Measurements from ENCODE around the gene NMU. TPM values are rescaled to one million over a fixed set of nuclear protein-coding genes. Genes with fewer than 3 reads are reported as not detected.
A peak's percentile ranks its signal among the peaks of the same experiment; 100 is the strongest.

NMU gene
- total and polyA plus RNA-seq, 10 of the 15 experiments (the other 5 are each of a cell fraction or from before 2014, with no cell fraction given) = 0.33 TPM; not detected in 9

DNA sequence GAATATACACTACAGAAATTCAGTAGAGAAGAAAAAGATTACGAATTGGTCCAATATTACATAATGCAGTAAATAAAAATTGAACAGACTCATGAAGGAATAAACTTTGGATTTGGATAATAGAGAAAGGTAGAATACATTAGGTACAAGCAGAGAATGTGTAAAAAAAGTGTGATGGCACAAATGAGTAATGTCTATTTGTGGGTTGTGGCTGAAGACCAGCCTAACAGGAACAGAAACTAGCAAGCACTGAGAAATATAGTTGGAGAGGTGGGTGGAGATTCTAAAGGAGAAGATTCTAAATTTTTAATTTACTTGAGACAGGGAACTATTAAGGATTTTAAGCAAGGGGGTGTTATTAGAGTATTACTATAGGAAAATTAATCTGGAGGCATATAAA, 74.2 kb downstream of the NMU start (continued):
- TF ChIP-seq, protein P1, sequence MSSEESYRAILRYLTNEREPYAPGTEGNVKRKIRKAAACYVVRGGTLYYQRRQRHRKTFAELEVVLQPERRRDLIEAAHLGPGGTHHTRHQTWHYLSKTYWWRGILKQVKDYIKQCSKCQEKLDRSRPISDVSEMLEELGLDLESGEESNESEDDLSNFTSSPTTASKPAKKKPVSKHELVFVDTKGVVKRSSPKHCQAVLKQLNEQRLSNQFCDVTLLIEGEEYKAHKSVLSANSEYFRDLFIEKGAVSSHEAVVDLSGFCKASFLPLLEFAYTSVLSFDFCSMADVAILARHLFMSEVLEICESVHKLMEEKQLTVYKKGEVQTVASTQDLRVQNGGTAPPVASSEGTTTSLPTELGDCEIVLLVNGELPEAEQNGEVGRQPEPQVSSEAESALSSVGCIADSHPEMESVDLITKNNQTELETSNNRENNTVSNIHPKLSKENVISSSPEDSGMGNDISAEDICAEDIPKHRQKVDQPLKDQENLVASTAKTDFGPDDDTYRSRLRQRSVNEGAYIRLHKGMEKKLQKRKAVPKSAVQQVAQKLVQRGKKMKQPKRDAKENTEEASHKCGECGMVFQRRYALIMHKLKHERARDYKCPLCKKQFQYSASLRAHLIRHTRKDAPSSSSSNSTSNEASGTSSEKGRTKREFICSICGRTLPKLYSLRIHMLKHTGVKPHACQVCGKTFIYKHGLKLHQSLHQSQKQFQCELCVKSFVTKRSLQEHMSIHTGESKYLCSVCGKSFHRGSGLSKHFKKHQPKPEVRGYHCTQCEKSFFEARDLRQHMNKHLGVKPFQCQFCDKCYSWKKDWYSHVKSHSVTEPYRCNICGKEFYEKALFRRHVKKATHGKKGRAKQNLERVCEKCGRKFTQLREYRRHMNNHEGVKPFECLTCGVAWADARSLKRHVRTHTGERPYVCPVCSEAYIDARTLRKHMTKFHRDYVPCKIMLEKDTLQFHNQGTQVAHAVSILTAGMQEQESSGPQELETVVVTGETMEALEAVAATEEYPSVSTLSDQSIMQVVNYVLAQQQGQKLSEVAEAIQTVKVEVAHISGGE (CRISPR knock-in tag; IDR thresholded peaks at IDR 0.05) = no peak
- TF ChIP-seq YBX1 (IDR thresholded peaks at IDR 0.05) = no peak
- TF ChIP-seq MEF2B (IDR thresholded peaks at IDR 0.05; ENCODE audit: partially characterized antibody, poor library complexity, severe bottlenecking) = peak; percentile 88
- no peak for TF ChIP-seq MXI1 (IDR thresholded peaks at IDR 0.05; ENCODE audit: low read depth, low read length)
- TF ChIP-seq POLR2A (IDR thresholded peaks at IDR 0.05; ENCODE audit: low read depth, low read length) = no peak
- TF ChIP-seq, protein P2, sequence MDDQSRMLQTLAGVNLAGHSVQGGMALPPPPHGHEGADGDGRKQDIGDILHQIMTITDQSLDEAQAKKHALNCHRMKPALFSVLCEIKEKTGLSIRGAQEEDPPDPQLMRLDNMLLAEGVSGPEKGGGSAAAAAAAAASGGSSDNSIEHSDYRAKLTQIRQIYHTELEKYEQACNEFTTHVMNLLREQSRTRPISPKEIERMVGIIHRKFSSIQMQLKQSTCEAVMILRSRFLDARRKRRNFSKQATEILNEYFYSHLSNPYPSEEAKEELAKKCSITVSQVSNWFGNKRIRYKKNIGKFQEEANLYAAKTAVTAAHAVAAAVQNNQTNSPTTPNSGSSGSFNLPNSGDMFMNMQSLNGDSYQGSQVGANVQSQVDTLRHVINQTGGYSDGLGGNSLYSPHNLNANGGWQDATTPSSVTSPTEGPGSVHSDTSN (IDR thresholded peaks at IDR 0.05; ENCODE audit: insufficient replicate concordance, low read depth, low read length) = no peak
- TF ChIP-seq JUNB (IDR thresholded peaks at IDR 0.05) = peak; percentile 79
- no peak for TF ChIP-seq SIX5 (IDR thresholded peaks at IDR 0.05; ENCODE audit: low read depth, low read length, severe bottlenecking)
- TF ChIP-seq SMAD1 (IDR thresholded peaks at IDR 0.05; ENCODE audit: low read depth, partially characterized antibody) = no peak
- no peak for TF ChIP-seq ZBED1 (IDR thresholded peaks at IDR 0.05; ENCODE audit: borderline replicate concordance)
- TF ChIP-seq KAT2A (conservative IDR thresholded peaks at IDR 0.05; ENCODE audit: control insufficient read depth, low read depth, low read length) = no peak
- no peak for TF ChIP-seq POU2F2 (IDR thresholded peaks at IDR 0.05; ENCODE audit: borderline replicate concordance, low read depth, low read length)
- TF ChIP-seq IKZF2 (IDR thresholded peaks at IDR 0.05) = peak; percentile 88 to 90
- 0 out of 2 replicates have a peak, but pooled peaks have one; percentile 15 for TF ChIP-seq CHD2 (IDR thresholded peaks at IDR 0.05; ENCODE audit: borderline replicate concordance, low read depth, low read length)
- TF ChIP-seq JUND (IDR thresholded peaks at IDR 0.05; ENCODE audit: low read depth, low read length) = peak; percentile 85
- no peak for TF ChIP-seq HDGF (IDR thresholded peaks at IDR 0.05)
- TF ChIP-seq TARDBP (IDR thresholded peaks at IDR 0.05; ENCODE audit: borderline replicate concordance) = no peak
- TF ChIP-seq, protein P3, sequence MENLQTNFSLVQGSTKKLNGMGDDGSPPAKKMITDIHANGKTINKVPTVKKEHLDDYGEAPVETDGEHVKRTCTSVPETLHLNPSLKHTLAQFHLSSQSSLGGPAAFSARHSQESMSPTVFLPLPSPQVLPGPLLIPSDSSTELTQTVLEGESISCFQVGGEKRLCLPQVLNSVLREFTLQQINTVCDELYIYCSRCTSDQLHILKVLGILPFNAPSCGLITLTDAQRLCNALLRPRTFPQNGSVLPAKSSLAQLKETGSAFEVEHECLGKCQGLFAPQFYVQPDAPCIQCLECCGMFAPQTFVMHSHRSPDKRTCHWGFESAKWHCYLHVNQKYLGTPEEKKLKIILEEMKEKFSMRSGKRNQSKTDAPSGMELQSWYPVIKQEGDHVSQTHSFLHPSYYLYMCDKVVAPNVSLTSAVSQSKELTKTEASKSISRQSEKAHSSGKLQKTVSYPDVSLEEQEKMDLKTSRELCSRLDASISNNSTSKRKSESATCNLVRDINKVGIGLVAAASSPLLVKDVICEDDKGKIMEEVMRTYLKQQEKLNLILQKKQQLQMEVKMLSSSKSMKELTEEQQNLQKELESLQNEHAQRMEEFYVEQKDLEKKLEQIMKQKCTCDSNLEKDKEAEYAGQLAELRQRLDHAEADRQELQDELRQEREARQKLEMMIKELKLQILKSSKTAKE (IDR thresholded peaks at IDR 0.05; ENCODE audit: low read depth, poor library complexity, severe bottlenecking) = peak; percentile 79
- TF ChIP-seq TAF1 (IDR thresholded peaks at IDR 0.05; ENCODE audit: borderline replicate concordance, low read depth, low read length) = no peak
- TF ChIP-seq NFIC (IDR thresholded peaks at IDR 0.05; ENCODE audit: low read depth, low read length) = peak; percentile 86
- TF ChIP-seq ATF7 (IDR thresholded peaks at IDR 0.05; ENCODE audit: low read depth) = peak; percentile 93
- peak; percentile 82 for TF ChIP-seq IRF4 (IDR thresholded peaks at IDR 0.05; ENCODE audit: low read depth, low read length)
- peak; percentile 48; the same call in 1 of the 2 replicates for TF ChIP-seq EED (IDR thresholded peaks at IDR 0.05; ENCODE audit: low read depth)
- peak; percentile 98 for TF ChIP-seq DPF2 (IDR thresholded peaks at IDR 0.05)
- 0 out of 2 replicates have a peak, but pooled peaks have one; percentile 35 for TF ChIP-seq CREB1 (IDR thresholded peaks at IDR 0.05; ENCODE audit: low read depth)
- TF ChIP-seq CHD4 (IDR thresholded peaks at IDR 0.05) = no peak
- TF ChIP-seq, protein P4, sequence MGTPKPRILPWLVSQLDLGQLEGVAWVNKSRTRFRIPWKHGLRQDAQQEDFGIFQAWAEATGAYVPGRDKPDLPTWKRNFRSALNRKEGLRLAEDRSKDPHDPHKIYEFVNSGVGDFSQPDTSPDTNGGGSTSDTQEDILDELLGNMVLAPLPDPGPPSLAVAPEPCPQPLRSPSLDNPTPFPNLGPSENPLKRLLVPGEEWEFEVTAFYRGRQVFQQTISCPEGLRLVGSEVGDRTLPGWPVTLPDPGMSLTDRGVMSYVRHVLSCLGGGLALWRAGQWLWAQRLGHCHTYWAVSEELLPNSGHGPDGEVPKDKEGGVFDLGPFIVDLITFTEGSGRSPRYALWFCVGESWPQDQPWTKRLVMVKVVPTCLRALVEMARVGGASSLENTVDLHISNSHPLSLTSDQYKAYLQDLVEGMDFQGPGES (IDR thresholded peaks at IDR 0.05) = no peak

Measured in GM12878 (cell line).